GM10266 (cell line): ENCODE data around the gene C8B.

Experiments
- DNase-seq: peaks from one replicate; pipeline ENCODE4 v3.0.0; 2012; ENCODE audit errors: extremely low spot score
- TF ChIP-seq, protein P1 (sequence below): IDR thresholded peaks from 2 replicates; pipeline ENCODE4 v1.5.1; 2012; ENCODE audit warnings: mild to moderate bottlenecking, low read depth; ENCODE audit not compliant: control insufficient read depth, insufficient read depth; ENCODE audit errors: missing control alignments

Gene C8B

GRCh38 chr1:56924116-56924515, 41.7 kb downstream of the C8B start:
- TF ChIP-seq, protein P1, sequence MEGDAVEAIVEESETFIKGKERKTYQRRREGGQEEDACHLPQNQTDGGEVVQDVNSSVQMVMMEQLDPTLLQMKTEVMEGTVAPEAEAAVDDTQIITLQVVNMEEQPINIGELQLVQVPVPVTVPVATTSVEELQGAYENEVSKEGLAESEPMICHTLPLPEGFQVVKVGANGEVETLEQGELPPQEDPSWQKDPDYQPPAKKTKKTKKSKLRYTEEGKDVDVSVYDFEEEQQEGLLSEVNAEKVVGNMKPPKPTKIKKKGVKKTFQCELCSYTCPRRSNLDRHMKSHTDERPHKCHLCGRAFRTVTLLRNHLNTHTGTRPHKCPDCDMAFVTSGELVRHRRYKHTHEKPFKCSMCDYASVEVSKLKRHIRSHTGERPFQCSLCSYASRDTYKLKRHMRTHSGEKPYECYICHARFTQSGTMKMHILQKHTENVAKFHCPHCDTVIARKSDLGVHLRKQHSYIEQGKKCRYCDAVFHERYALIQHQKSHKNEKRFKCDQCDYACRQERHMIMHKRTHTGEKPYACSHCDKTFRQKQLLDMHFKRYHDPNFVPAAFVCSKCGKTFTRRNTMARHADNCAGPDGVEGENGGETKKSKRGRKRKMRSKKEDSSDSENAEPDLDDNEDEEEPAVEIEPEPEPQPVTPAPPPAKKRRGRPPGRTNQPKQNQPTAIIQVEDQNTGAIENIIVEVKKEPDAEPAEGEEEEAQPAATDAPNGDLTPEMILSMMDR: no peak
- DNase-seq: no peak

DNA sequence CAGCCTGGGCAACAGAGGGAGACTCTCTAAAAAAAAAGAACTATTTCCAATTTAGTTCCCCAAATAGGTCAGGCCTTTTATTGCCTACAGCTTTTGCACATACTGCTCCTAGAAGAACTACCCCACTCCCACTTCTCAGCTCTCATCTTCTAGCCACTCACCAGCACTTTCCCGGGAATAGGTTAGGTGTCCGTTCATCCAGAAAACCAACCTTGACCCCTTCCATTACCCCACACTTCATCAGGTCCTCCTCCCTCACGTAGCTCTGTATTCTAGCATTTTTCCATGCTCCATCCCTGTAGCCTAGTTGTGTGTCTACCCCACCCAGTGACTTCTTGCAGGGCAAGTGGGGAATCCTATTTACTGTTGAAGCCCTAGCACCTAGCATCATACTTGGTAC, 42.6 kb downstream of the C8B start:
- TF ChIP-seq, protein P1: no peak
- DNase-seq: no peak

DNA sequence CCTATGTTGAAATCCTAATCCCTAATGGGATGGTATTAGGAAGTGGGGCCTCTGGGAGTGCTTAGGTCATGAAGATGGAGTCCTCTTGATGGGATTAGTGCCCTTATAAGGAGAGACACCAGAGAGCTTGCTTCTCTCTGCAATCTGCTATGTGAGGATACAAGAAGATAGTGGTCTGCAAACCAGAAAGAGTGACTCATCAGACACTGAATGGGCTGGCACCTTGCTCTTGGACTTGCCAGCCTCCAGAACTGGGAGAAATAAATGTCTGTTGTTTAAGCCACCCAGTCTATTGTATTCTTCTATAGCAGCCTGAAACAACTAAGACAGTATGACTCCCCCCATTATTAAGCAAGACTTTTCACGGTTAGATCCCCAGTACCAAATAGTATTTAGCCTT, 43.3 kb downstream of the C8B start:
- TF ChIP-seq, protein P1: no peak
- no peak for DNase-seq

DNA sequence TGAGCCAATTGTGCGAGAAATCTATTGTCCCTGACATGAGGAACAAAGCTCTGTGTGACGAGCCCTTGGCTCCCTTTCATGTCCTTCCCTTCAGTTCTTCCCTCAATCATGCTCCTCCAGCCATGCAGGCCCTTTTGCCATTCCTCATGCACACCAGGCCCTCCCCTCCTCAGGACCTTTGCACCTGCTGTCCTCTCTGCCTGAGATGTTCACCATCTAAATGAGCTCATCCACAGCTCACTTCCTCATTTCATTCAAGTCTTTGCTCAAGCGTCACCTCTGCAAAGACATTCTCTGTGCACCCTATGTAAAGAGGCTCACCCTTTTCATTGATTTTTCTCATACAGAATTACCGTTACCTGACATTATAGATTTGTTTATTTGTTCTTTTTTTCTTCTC, 43.7 kb downstream of the C8B start:
- DNase-seq: no peak
- TF ChIP-seq, protein P1: no peak

DNA sequence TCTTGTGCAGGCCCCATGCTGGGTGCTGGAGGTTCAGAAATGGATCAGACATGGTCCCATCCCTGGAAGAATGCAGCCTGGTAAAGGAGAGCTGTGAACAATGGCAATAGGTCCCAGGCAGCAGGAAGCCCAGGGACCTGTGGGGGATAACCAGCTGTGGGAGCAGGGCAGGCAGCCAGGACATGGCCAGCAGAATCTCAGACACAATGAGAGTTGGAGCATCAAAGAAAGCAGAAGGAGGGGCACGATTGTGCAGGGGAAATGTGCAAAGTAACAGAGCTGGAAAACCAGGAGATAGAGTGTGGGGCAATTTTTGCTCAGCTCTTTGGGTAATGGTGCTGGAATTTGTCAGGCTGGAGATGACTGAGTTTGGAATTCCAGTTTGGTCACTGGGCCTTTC, 44.3 kb downstream of the C8B start:
- DNase-seq: no peak

GRCh38 chr1:56920591-56921001, 45.2 kb downstream of the C8B start:
- TF ChIP-seq, protein P1: no peak
- DNase-seq: no peak

More for the DNA sequence above, 44.3 kb downstream of the C8B start:
- TF ChIP-seq, protein P1: no peak

GRCh38 chr1:56917356-56917755, 48.5 kb downstream of the C8B start:
- no peak for DNase-seq
- TF ChIP-seq, protein P1: no peak

DNA sequence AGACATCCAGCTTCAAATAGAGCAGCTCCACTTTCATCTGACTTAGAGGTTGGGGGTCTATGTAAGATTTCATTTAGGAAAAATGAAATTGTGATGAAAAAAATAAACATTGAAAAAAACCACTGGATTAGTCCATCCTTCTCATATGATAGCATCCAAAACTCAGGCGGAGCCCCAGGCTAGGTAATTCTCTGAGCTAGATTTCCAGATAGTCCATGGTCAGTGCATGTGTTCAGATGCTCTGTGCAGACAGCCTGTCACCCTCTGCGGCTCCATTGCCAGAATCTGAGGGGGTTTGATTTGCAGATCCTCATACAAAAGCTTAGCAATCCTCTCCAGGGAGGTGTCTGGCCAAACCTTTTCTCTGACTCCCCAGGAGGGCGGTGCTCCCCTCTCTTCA, 49.2 kb downstream of the C8B start:
- no peak for DNase-seq
- TF ChIP-seq, protein P1: no peak
